GM19467 (cell line): ENCODE data around the gene TMED3.
A peak's percentile ranks its signal among the peaks of the same experiment; 100 is the strongest.

Experiments
- ATAC-seq: cut with Tn5 transposase; IDR thresholded peaks from one replicate; pipeline ENCODE4 v1.9.1; 2021; ENCODE audit warnings: mild to moderate bottlenecking, moderate library complexity; ENCODE audit not compliant: unreplicated experiment

TMED3 gene

GRCh38 chr15:79310985-79311900, at the start of gene TMED3:
Gene TMED3 (plus strand): TSS chr15:79311112. CDS start chr15:79311250, 138 bp downstream.
- peak; percentile 88 for ATAC-seq

DNA sequence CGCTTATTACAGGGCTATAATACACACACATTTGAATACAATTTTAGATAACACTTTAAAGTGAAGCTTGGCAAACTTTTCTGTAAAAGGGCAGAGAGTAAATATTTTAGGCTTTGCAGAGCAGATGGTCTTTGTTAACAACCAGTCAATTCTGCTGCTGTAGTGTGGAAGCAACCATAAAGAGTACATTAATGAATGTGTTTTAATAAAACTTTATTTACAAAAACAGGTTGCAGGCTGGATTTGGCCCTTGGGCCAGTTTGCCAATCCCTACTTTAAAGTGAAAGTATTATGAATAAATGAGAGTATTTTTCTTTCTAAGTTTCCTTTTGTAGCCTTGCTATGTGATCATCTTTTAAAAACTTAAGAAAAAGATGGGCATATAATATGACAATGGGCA, 49.1 kb upstream of the TMED3 start:
- no peak for ATAC-seq

- no peak for ATAC-seq
These were observed 45.7 kb upstream of the TMED3 start for GRCh38 chr15:79265167-79265566.

GRCh38 chr15:79265987-79266579, 44.8 kb upstream of the TMED3 start:
- ATAC-seq, result no peak

- ATAC-seq, result no peak
These were observed 28.3 kb upstream of the TMED3 start, which contains the start of gene ANKRD34C for GRCh38 chr15:79282371-79283251. Gene ANKRD34C (plus strand): TSS chr15:79282722. CDS start chr15:79293285, 10,563 bp downstream.

DNA sequence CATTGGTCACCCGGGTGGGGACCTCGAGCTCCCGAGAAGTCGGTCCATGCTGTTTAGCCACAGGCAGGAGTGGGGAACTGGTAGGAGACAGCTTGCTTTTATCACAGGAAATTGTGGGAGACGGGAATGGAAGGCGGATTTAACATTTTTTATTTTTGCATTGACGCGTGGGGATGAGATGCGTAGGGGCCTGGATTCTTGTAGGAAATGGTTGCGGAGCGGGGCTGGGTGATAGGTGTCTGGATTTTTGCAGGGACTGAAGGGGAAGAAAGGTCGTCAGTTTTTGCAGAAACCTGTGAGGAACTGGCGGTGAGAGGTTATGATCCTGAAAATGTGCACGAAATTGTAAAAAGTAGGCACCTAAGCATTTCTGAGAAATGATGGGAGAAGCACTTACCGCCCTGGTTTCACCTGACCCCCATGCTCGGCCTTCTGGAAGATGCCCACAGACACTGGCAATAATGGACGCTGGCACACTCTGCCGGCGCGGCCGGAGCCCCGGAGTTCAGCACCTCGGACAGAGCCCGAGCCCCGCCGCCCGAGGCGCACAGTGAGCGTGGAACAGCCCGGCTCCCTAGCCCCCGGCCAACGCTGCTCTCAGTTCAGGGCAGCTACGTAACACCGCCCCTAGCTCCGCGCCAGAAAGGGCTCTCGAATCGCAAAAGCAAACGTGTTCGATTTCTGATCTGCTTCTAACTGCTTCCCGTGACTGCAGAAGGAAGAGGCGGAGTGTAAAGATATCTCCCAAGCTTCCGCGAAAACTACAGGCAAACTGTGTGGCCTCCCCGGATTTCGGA, 27.5 kb upstream of the TMED3 start:
- no peak for ATAC-seq

- ATAC-seq, result no peak
These were observed 20.2 kb upstream of the TMED3 start for GRCh38 chr15:79290642-79291275.

DNA sequence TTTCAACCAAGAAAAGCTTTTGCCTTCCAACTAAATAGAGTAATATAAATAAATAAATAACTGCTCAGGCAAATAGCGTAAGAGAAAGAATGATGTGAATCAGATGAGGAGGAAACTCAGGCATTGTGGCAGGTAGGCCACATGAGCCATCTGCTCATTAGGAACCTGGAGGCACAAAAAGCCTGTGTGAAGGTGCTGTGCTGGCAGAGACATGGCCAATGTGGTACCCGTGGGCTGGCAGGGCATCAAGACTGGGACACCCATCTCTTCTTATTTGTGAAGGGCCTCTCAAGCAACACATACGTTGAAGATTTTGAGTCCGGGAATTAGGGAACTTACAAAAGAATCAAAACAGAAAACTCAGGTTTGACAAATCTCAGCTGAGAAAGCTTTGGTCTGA, 18.9 kb upstream of the TMED3 start:
- no peak for ATAC-seq

DNA sequence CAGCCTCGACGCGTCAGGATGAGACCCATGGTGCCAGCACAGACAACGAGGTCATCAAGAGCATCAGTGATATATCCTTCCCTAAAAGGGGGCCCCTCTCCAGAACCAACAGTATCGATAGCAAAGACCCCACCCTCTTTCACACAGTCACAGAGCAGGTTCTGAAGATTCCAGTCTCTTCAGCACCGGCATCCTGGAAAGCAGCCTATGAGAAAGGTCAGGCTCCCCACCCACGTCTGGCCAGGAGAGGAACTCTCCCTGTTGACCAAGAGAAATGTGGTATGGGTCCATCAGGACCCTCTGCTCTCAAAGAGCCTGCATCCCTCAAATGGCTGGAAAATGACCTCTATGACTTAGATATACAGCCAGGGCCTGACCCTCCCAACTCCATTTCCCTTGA, 16.8 kb upstream of the TMED3 start:
- no peak for ATAC-seq

GRCh38 chr15:79296583-79296982, 14.3 kb upstream of the TMED3 start:
- no peak for ATAC-seq

DNA sequence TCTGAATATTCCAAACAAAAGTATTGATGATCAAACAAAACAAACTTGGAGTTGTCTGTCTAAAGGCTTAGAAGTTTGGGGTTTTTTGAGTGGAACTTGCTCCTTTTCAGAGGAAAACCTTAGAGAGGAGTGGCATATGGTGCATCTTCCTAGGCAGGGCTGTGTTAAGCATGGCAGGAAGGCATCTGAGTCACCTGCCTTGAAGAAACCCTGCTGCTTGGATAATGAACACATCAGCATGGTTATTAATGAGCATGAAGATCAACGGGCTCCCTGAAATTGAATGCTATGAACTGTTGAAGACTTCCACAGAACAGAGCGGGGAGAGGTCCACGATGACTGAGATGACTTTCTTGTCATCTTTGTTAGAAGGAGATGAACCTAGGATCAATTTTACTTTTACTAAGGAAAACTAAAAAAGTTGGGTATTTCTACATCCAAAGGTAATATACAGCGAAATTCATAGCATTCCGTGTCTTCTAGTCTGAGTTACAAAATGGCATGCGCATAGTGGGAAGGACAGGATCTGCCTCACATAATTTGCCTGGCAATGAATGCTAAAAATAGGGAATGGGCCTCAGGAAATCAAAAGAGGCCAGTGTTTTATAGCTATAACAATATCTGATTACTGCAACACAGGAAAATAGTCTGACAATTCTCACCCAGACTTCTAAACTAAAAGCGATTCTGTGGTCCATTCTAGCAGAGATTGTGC, 11.6 kb upstream of the TMED3 start:
- ATAC-seq, result no peak

GRCh38 chr15:79299841-79300235, 11.1 kb upstream of the TMED3 start:
- ATAC-seq, result no peak

DNA sequence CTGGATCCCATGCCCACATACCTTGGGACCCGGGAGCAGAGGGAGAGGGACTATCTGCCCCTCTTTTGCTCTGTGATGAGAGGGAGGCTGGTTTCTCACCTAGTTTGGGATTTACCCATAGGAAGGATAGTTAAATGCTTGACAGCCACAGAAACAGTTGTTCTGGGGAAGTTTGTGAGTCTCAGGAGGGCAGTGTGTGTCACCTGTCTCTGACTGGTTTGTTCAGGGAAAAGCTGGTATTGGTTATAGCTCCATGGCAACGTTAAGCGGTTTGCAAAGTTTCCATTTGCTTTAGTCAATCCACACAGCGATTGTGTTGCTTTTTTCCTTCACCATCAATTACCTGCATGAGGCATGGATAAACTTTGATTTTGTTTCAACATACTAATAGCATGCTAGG, 3.7 kb upstream of the TMED3 start:
- no peak for ATAC-seq

DNA sequence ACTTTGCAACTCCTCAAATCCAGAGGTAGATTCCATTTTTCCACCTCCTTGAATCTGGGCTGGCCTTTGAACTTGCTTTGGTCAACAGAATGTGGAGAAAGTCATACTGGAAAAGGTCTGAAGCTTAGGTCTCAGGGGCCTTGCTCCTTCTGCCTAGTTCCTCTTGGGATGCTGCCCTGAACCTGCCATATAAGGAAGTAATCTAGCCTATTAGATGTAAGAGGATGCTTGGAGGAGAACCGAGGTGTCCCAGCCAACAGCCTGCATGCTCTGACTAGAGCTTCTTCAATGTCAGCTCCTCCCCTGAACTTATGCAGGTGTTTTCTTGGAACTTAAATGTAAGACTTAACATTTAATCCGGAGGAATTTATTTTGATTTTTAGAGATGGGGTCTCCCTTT, 2.0 kb upstream of the TMED3 start:
- no peak for ATAC-seq

GRCh38 chr15:79310612-79310984, 314 bp upstream of the TMED3 start:
- peak; percentile 18 for ATAC-seq

DNA sequence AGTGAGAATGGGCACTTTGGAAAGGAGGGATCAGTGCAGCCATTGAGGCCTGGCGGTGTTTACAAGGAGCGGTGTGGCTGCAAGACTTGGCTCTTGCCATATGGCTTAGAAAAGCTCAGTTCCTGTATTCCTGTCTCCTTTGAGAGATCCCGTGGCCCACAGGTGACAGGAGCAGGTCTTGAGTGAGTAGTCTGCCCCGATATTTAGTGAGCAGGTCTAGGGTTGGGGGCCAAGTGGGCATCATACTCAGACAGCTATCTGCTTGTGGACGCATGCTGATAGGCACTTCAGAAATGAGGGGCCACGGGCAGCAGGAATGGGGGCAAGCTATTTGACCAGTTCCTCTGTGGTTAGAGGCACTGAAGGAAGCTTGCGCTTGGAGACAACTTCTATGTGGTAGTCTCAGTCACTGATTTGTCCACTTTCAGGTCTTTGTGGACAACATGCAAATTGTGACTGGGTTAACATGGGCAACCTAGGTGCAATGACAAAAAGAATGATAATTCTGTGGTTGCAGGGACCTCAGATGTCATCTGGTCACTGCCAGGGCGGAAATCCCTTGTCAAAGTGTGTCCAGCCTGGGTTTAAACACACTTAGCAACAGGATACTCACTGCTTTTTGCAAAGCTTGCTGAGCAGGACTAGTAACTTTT, 1.1 kb downstream of the TMED3 start:
- ATAC-seq, result no peak

GRCh38 chr15:79314186-79314585, 3.3 kb downstream of the TMED3 start:
- ATAC-seq, result no peak

DNA sequence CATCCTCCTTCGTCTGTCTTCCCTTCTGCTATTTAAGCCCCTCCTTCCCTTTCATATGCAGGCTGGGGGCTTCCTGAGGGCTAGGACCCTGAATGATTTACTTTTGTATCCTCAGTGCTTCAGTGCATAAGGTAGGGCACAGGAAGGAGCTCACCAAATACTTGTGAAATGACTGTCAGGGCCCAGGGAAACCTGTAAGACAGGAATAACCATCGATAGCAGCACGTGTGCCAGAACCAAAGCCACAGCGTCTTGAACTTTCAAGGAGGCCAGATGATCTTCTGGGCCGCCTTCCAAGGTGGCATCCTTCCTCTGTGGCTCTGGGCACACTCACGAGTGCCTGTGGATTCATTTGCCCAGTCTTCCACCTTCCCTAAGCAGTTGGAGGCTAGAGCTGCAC, 3.9 kb downstream of the TMED3 start:
- ATAC-seq, result no peak
